IMR-90 (cell line): ENCODE data around the gene TANGO2. TPM values are rescaled to one million over a fixed set of nuclear protein-coding genes. Genes with fewer than 3 reads are reported as not detected.
A peak's percentile ranks its signal among the peaks of the same experiment; 100 is the strongest.

Experiments
- ATAC-seq: fragments of 200-7000 bp; cut with Tn5 transposase; 2 replicates; pipeline ENCODE4 v1.9.1; 2020; ENCODE audit warnings: low read depth, mild to moderate bottlenecking, moderate library complexity
- BruUV-seq: library from RNA; stranded (reverse); fragments of 400-500 nt; replicated peaks from 2 replicates; lab custom pipeline; 2021; lab: Mats Ljungman, UMichigan
- CTCF ChIA-PET: fragments of 300-600 bp; formaldehyde crosslinking; extraction: SDS; loops from one replicate; lab custom pipeline; 2021; ENCODE audit warnings: antibody characterized with exemption; lab: Yijun Ruan, JAX
- POLR2A ChIA-PET: fragments of 300-600 bp; sonication (Branson Sonifier 250); formaldehyde crosslinking; loops from one replicate; lab custom pipeline; 2022; ENCODE audit warnings: antibody characterized with exemption; ENCODE audit not compliant: unreplicated experiment; lab: Charles Lee
- DNase-seq: peaks from one replicate; pipeline ENCODE4 v3.0.0; 2013
- H2AFZ ChIP-seq: replicated peaks from 2 replicates; pipeline ENCODE3; 2013; ENCODE audit warnings: low read length, mild to moderate bottlenecking; ENCODE audit not compliant: poor library complexity
- H2AK5ac ChIP-seq: 2 replicates; pipeline ENCODE4 v1.6.1; 2013; ENCODE audit warnings: low read depth, low read length, inconsistent platforms
- H2AK9ac ChIP-seq: replicated peaks from 2 replicates; pipeline ENCODE3; 2013; ENCODE audit warnings: mild to moderate bottlenecking, low read depth, low read length, moderate library complexity; ENCODE audit not compliant: poor library complexity
- H2BK120ac ChIP-seq: 2 replicates; pipeline ENCODE4 v1.6.1; 2013; ENCODE audit warnings: low read depth, low read length, inconsistent platforms
- H2BK15ac ChIP-seq: 3 replicates; pipeline ENCODE4 v1.6.1; 2013; ENCODE audit warnings: low read depth, low read length, inconsistent platforms
- H2BK20ac ChIP-seq: 2 replicates; pipeline ENCODE4 v1.6.1; 2013; ENCODE audit warnings: low read depth, mild to moderate bottlenecking, inconsistent platforms, low read length, moderate library complexity
- H2BK5ac ChIP-seq: 2 replicates; pipeline ENCODE4 v1.6.1; 2013; ENCODE audit warnings: mild to moderate bottlenecking, low read depth, low read length, inconsistent platforms; ENCODE audit not compliant: poor library complexity, severe bottlenecking
- H3K14ac ChIP-seq: replicated peaks from 2 replicates; pipeline ENCODE4 v1.6.1; 2013; ENCODE audit warnings: low read depth, low read length, inconsistent platforms
- H3K18ac ChIP-seq: 2 replicates; pipeline ENCODE4 v1.6.1; 2013; ENCODE audit warnings: low read depth, low read length, control low read depth
- H3K23ac ChIP-seq: 2 replicates; pipeline ENCODE4 v1.6.1; 2013; ENCODE audit warnings: low read depth, low read length, inconsistent platforms
- H3K27ac ChIP-seq: 2 replicates; pipeline ENCODE4 v1.5.1; 2013; ENCODE audit warnings: mild to moderate bottlenecking, control low read depth, low read length; ENCODE audit not compliant: insufficient read depth
- H3K27me3 ChIP-seq: 2 replicates; pipeline ENCODE4 v1.6.1; 2013; ENCODE audit warnings: low read length; ENCODE audit not compliant: control insufficient read depth, insufficient read depth
- H3K36me3 ChIP-seq: 2 replicates; pipeline ENCODE4 v1.6.1; 2013; ENCODE audit warnings: low read length, mixed read lengths; ENCODE audit not compliant: control insufficient read depth, insufficient read depth
- H3K4ac ChIP-seq: 2 replicates; pipeline ENCODE4 v1.6.1; 2013; ENCODE audit warnings: low read depth, low read length, inconsistent platforms
- H3K4me1 ChIP-seq: 2 replicates; pipeline ENCODE4 v1.6.1; 2013; ENCODE audit warnings: low read length, mixed read lengths; ENCODE audit not compliant: control insufficient read depth, insufficient read depth
- H3K4me2 ChIP-seq: 2 replicates; pipeline ENCODE4 v1.6.1; 2013; ENCODE audit warnings: low read depth, mild to moderate bottlenecking, control low read depth, low read length, moderate library complexity
- H3K4me3 ChIP-seq: 2 replicates; pipeline ENCODE4 v1.5.1; 2013; ENCODE audit warnings: low read depth, mild to moderate bottlenecking, control low read depth, low read length, moderate library complexity; ENCODE audit not compliant: insufficient read depth
- H3K56ac ChIP-seq: 2 replicates; pipeline ENCODE4 v1.6.1; 2013; ENCODE audit warnings: low read length, inconsistent platforms; ENCODE audit not compliant: insufficient read depth; ENCODE audit errors: extremely low read depth
- H3K79me1 ChIP-seq, 2 experiments: 2 replicates each; pipeline ENCODE4 v1.6.1; 2013; ENCODE audit warnings: low read length in 2 of 2, inconsistent platforms in 1 of 2, low read depth in 1 of 2
- H3K9ac ChIP-seq: 2 replicates; pipeline ENCODE4 v1.6.1; 2013; ENCODE audit warnings: low read depth, low read length, control low read depth
- H3K9me1 ChIP-seq: 2 replicates; pipeline ENCODE4 v1.6.1; 2013; ENCODE audit warnings: low read length, inconsistent platforms; ENCODE audit not compliant: insufficient read depth
- H3K9me3 ChIP-seq: 2 replicates; pipeline ENCODE4 v1.6.1; 2013; ENCODE audit warnings: low read length; ENCODE audit not compliant: control insufficient read depth, insufficient read depth
- H4K20me1 ChIP-seq: 2 replicates; pipeline ENCODE4 v1.6.1; 2013; ENCODE audit warnings: low read length, inconsistent platforms; ENCODE audit not compliant: insufficient read depth
- H4K5ac ChIP-seq: 2 replicates; pipeline ENCODE4 v1.6.1; 2013; ENCODE audit warnings: mild to moderate bottlenecking, low read depth, low read length, control low read depth
- H4K8ac ChIP-seq, 2 experiments: 2 replicates each; pipeline ENCODE4 v1.6.1; 2013; ENCODE audit warnings: low read depth in 2 of 2, low read length in 2 of 2, control low read depth in 1 of 2, inconsistent platforms in 1 of 2
- H4K91ac ChIP-seq: 2 replicates; pipeline ENCODE4 v1.6.1; 2013; ENCODE audit warnings: low read depth, low read length, inconsistent platforms; ENCODE audit not compliant: insufficient read depth
- BHLHE40 ChIP-seq: fragments of 150-350 bp; IDR thresholded peaks from 2 replicates; pipeline ENCODE4 v1.6.1; 2016; ENCODE audit warnings: mild to moderate bottlenecking, low read depth, low read length
- CEBPB ChIP-seq: IDR thresholded peaks from 2 replicates; pipeline ENCODE4 v1.6.1; 2012; ENCODE audit warnings: low read depth, low read length, improper control_type of control experiment
- CHD1 ChIP-seq: IDR thresholded peaks from 2 replicates; pipeline ENCODE4 v1.6.1; 2012; ENCODE audit warnings: low read depth, low read length, improper control_type of control experiment
- CTCF ChIP-seq: conservative IDR thresholded peaks from 2 replicates; pipeline ENCODE4 v1.5.1; 2012; ENCODE audit warnings: mild to moderate bottlenecking, low read depth, low read length, improper control_type of control experiment
- ELK1 ChIP-seq: fragments of 150-350 bp; IDR thresholded peaks from 2 replicates; pipeline ENCODE4 v1.6.1; 2016; ENCODE audit warnings: low read depth, mild to moderate bottlenecking, low read length, moderate library complexity, borderline replicate concordance
- FOS ChIP-seq: fragments of 150-350 bp; IDR thresholded peaks from 2 replicates; pipeline ENCODE4 v1.6.1; 2016; ENCODE audit warnings: low read depth, low read length
- MAFK ChIP-seq: IDR thresholded peaks from 2 replicates; pipeline ENCODE4 v1.6.1; 2012; ENCODE audit warnings: low read depth, low read length, improper control_type of control experiment
- MAZ ChIP-seq: IDR thresholded peaks from 2 replicates; pipeline ENCODE4 v1.6.1; 2012; ENCODE audit warnings: low read depth, mild to moderate bottlenecking, low read length, improper control_type of control experiment, moderate library complexity, borderline replicate concordance
- MXI1 ChIP-seq: IDR thresholded peaks from 2 replicates; pipeline ENCODE4 v1.6.1; 2012; ENCODE audit warnings: low read depth, mild to moderate bottlenecking, low read length, moderate library complexity, borderline replicate concordance
- NFE2L2 ChIP-seq: fragments of 150-350 bp; IDR thresholded peaks from 2 replicates; pipeline ENCODE4 v1.6.1; 2016; ENCODE audit warnings: low read depth, mild to moderate bottlenecking, low read length
- POLR2A ChIP-seq: IDR thresholded peaks from 2 replicates; pipeline ENCODE4 v1.6.1; 2012; ENCODE audit warnings: mild to moderate bottlenecking, low read depth, low read length
- RAD21 ChIP-seq: IDR thresholded peaks from 2 replicates; pipeline ENCODE4 v1.6.1; 2012; ENCODE audit warnings: low read length, improper control_type of control experiment
- RCOR1 ChIP-seq: IDR thresholded peaks from 2 replicates; pipeline ENCODE4 v1.6.1; 2012; ENCODE audit warnings: mild to moderate bottlenecking, low read length, improper control_type of control experiment; ENCODE audit not compliant: insufficient replicate concordance
- RFX5 ChIP-seq: IDR thresholded peaks from 2 replicates; pipeline ENCODE4 v1.8.0; 2012; ENCODE audit warnings: low read depth, mild to moderate bottlenecking, low read length, moderate library complexity
- SMC3 ChIP-seq: fragments of 150-350 bp; IDR thresholded peaks from 2 replicates; pipeline ENCODE4 v1.6.1; 2016; ENCODE audit warnings: low read depth, mild to moderate bottlenecking, antibody characterized with exemption, low read length, moderate library complexity
- USF2 ChIP-seq: fragments of 150-350 bp; IDR thresholded peaks from 2 replicates; pipeline ENCODE4 v1.6.1; 2017; ENCODE audit warnings: mild to moderate bottlenecking, antibody characterized with exemption, low read length, low read depth
- WGBS, 2 experiments: methylation state at CpG; one replicate each; pipeline versions ENCODE4 v1.1.5 to v1.1.7; 2013; ENCODE audit warnings: missing lambda C conversion rate in 2 of 2; ENCODE audit not compliant: insufficient read length in 1 of 2; ENCODE audit errors: extremely low coverage in 2 of 2; 5-methylcytosine and 5-hydroxymethylcytosine counted together
- dilution Hi-C: fragments of 300-500 bp; cut with HindIII; formaldehyde crosslinking; loops from one replicate; pipeline ENCODE4 v1.14.3; 2018; ENCODE audit warnings: low sequenced_read_pairs; ENCODE audit not compliant: unreplicated experiment
- in situ Hi-C: fragments of 300-500 bp; cut with MboI; formaldehyde crosslinking; loops from 3 replicates; pipeline ENCODE4 v1.14.3; 2019; ENCODE audit warnings: low sequenced_read_pairs, inconsistent platforms, mixed read lengths
- intact Hi-C: fragments of 100-400 bp; cut with micrococcal nuclease; formaldehyde crosslinking; loops from 2 replicates; pipeline ENCODE4 v1.10.0; 2022
- polyA plus RNA-seq, 3 experiments: library from polyadenylated mRNA; depleted of rRNA; stranded (reverse); fragments of >200 nt; gene quantifications; 2 replicates each; pipeline ENCODE4 v1.2.3, GENCODE V29; 2012; ENCODE audit warnings: low replicate concordance in 1 of 3
- total RNA-seq: library from RNA; depleted of rRNA; stranded (reverse); fragments of >200 nt; gene quantifications from 2 replicates; pipeline ENCODE4 v1.2.3, GENCODE V29; 2012

TANGO2 gene
- total and polyA plus RNA-seq, 2 of the 4 experiments (the other 2 are of a cell fraction), result 45.1 to 75.1 TPM

- Histone ChIP-seq H3K14ac (no peak overlapping the region), H2AK5ac (no peak overlapping the region), H3K79me1 (peaks cover 11 to 31% of the 10 kb centered on the region in 2 experiments; a peak in 3 of 4 replicates), H2AK9ac (peak overlapping the region; percentile 43), H2BK120ac (no peak overlapping the region), H3K9me3 (no peaks in the 10 kb centered on the region), H3K4me1 (peaks cover 5% of the 10 kb centered on the region), H4K20me1 (peaks cover 26% of the 10 kb centered on the region), H4K5ac (no peak overlapping the region), H3K4ac (no peak overlapping the region), H3K23ac (no peak overlapping the region), H3K18ac (no peak overlapping the region), H3K4me2 (no peak overlapping the region), H2AFZ (no peak overlapping the region), H3K4me3 (no peak overlapping the region), H3K36me3 (peaks cover 64% of the 10 kb centered on the region), H4K8ac (no peak overlapping the region), H2BK5ac (no peak overlapping the region), H2BK15ac (no peak overlapping the region), H3K27ac (no peak overlapping the region), H4K91ac (no peak overlapping the region), H2BK20ac (no peak overlapping the region), H3K56ac (no peak overlapping the region), H3K9me1 (no peaks in the 10 kb centered on the region), H3K27me3 (no peaks in the 10 kb centered on the region), H3K9ac (no peak overlapping the region)
- no peak for TF ChIP-seq ELK1
- no peak for TF ChIP-seq BHLHE40
- no peak for TF ChIP-seq CHD1
- no peak for TF ChIP-seq MXI1
- TF ChIP-seq RCOR1, result no peak
- TF ChIP-seq CTCF, result no peak
- no peak for TF ChIP-seq SMC3
- no peak for TF ChIP-seq USF2
- TF ChIP-seq POLR2A, result no peak
- no peak for TF ChIP-seq RAD21
- no peak for TF ChIP-seq NFE2L2
- TF ChIP-seq FOS, result no peak
- TF ChIP-seq RFX5, result no peak
- TF ChIP-seq CEBPB, result no peak
- no peak for TF ChIP-seq MAFK
- TF ChIP-seq MAZ, result no peak
- ChIA-PET POLR2A (no interaction called here), CTCF (no interaction called here)
- WGBS, 2 experiments, result 95% methylated on average over 13 of the region's 19 CpGs; no CpG with 5 or more reads in 1 of the 2 experiments
- dilution Hi-C loops (no loop called here), intact Hi-C loops (no loop called here), in situ Hi-C loops (no loop called here)
- ATAC-seq, result no peak
- DNase-seq, result no peak
- BruUV-seq, result no TSS peak
Measured at GRCh38 chr22:20113551-20114310, 92.8 kb downstream of the TANGO2 start.
